GM18909 (cell line): ENCODE results near the gene ACKR4.
"Not testable (repeated sequence)": the region's sequence is repeated elsewhere in the genome, so short reads cannot be mapped to it uniquely, and the experiment has no call there.

ENCODE experiments used
- ATAC-seq: cut with Tn5 transposase; IDR thresholded peaks from one replicate; pipeline ENCODE4 v1.9.1; 2021; ENCODE audit warnings: mild to moderate bottlenecking; ENCODE audit not compliant: unreplicated experiment, poor library complexity

Gene ACKR4

GRCh38 chr3:132593241-132593946 lies 3.7 kb upstream of the ACKR4 start:
- ATAC-seq: no peak

- ATAC-seq: no peak
Measured at GRCh38 chr3:132593947-132594323, 3.1 kb upstream of the ACKR4 start.

- ATAC-seq: no peak
Measured at GRCh38 chr3:132594498-132594897, 2.6 kb upstream of the ACKR4 start.

GRCh38 chr3:132595014-132595413 lies 2.1 kb upstream of the ACKR4 start:
- no peak for ATAC-seq

- ATAC-seq: no peak
Measured at GRCh38 chr3:132596326-132596725, 744 bp upstream of the ACKR4 start.

GRCh38 chr3:132597660-132598059 lies 590 bp downstream of the ACKR4 start:
- ATAC-seq: no peak

- ATAC-seq: no peak
Measured at GRCh38 chr3:132598181-132598580, 1.1 kb downstream of the ACKR4 start.

GRCh38 chr3:132600614-132601013 lies 3.5 kb downstream of the ACKR4 start:
- not testable (repeated sequence) for ATAC-seq

- ATAC-seq: no peak
Measured at GRCh38 chr3:132605374-132605792, 8.3 kb downstream of the ACKR4 start.

- no peak for ATAC-seq
Measured at GRCh38 chr3:132606085-132606484, 9.0 kb downstream of the ACKR4 start.

- ATAC-seq: not testable (repeated sequence)
Measured at GRCh38 chr3:132606620-132607019, 9.6 kb downstream of the ACKR4 start.

- not testable (repeated sequence) for ATAC-seq
Measured at GRCh38 chr3:132615301-132615700, 18.2 kb downstream of the ACKR4 start.

GRCh38 chr3:132615881-132616280 lies 18.8 kb downstream of the ACKR4 start:
- no peak for ATAC-seq

GRCh38 chr3:132616780-132617179 lies 19.7 kb downstream of the ACKR4 start:
- no peak for ATAC-seq

GRCh38 chr3:132622148-132622547 lies 25.1 kb downstream of the ACKR4 start:
- no peak for ATAC-seq

GRCh38 chr3:132622761-132623160 lies 25.7 kb downstream of the ACKR4 start:
- ATAC-seq: no peak

GRCh38 chr3:132623646-132624045 lies 26.6 kb downstream of the ACKR4 start:
- no peak for ATAC-seq

GRCh38 chr3:132624790-132625189 lies 27.7 kb downstream of the ACKR4 start:
- ATAC-seq: no peak

- peak; percentile 82 for ATAC-seq
Measured at GRCh38 chr3:132625613-132626012, 28.5 kb downstream of the ACKR4 start.

GRCh38 chr3:132626955-132627354 lies 29.9 kb downstream of the ACKR4 start:
- ATAC-seq: no peak

GRCh38 chr3:132628157-132628556 lies 31.1 kb downstream of the ACKR4 start:
- ATAC-seq: no peak

- ATAC-seq: no peak
Measured at GRCh38 chr3:132629928-132630327, 32.9 kb downstream of the ACKR4 start.
